Activated CD4-positive, alpha-beta T cell treated with anti-CD3 and anti-CD28 coated beads, Interleukin-2, amount 50 U/mL, for 48 hours (primary cell): ENCODE data around the gene TAOK3.

Experiments
- DNase-seq, 2 experiments: peaks; one replicate each; pipeline ENCODE4 v3.0.0-alpha.2; 2020

The TAOK3 gene

DNA sequence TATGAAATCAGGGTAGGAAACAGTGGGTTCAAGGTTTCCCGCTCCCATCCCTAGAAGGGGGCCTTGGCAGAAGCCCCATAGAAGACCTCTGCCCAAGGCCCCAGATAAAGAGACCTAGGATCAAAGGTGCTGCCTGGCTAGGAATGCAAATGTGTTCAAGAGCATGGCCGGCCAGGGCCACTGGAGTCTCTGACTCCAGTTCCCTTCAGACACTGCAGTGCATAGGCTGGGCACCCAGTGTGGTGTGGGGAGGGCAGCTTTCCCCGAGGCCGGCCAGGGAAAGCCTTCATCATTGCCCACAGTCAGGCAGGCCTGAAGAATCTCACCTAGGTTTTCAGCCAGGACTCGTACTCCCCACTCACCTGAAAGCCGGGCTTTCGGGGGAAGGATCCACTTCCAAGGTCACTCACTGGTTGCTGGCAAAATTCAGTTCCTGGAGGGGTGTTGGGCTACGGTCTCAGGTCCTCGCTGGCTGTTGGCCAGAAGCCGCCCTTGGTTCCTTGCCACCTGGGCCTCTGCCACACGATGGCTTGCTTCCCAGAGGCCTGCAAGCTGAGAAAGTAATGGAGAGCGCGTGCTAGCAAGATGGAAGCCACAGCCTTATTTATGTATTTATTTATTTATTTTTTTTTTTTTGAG is 246.5 kb downstream of the TAOK3 start:
- no peak for DNase-seq

- DNase-seq: no peak
Measured at GRCh38 chr12:118125743-118126118, 247.0 kb downstream of the TAOK3 start.

DNA sequence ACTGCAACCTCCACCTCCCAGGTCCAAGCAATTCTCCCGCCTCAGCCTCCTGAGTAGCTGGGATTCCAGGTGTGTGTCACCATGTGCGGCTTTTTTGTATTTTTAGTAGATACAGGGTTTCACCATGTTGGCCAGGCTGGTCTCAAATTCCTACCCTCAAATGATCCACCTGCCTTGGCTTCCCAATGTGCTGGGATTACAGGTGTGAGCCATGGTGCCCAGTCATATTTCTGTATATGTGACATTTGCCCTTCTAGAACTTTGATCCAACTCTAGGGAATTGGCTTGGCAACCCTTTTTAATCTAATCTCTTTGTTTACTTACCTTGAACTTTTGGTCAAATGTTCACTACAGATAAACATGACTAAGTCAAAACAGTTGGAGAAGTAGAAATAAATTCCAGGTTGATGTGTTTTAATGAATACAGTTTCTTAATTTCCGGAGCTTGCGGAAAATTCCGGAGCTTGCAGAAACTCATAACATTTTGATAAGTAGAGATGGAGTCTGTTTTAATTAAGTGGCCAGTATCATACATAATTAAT is 248.3 kb downstream of the TAOK3 start:
- DNase-seq: no peak

- no peak for DNase-seq
Measured at GRCh38 chr12:118122264-118122663, 250.4 kb downstream of the TAOK3 start.

DNA sequence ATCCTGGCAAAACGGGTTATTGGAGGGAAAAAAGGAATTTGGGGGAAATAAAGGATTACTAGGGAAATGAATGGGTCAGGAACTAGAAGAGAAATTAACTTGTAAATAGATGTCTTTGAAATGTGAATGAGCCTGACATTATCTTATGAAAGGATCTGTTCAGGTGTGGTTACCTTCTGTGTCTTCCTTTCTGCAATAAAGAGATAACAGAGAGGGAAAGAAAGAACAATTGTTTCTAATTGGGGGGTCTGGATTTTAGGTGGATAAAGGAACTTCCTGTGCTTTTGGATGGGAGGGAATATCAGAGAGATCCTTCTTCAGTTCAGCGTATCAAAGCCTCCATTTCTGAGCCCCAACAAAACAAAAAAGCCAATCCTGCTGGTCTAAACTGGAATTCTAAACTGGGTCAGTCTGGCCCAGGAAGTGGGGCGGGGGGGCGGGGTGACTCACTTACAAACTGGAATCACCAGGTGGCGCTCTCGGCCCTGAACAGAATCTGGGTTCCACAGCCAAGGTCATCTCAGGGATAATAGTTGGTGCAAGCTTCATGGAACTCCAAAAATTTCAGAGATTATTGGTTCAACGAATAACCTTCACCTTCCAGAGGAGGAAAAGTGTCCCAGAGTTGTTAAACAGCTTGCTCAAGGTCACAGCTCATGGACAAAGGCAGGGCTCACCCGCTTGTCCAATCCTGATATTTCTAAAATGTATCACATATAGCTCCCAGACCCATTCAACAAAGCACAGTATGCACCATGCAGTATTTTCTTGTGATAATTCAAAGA is 251.9 kb downstream of the TAOK3 start:
- peak; percentile 73 to 80 for DNase-seq

DNA sequence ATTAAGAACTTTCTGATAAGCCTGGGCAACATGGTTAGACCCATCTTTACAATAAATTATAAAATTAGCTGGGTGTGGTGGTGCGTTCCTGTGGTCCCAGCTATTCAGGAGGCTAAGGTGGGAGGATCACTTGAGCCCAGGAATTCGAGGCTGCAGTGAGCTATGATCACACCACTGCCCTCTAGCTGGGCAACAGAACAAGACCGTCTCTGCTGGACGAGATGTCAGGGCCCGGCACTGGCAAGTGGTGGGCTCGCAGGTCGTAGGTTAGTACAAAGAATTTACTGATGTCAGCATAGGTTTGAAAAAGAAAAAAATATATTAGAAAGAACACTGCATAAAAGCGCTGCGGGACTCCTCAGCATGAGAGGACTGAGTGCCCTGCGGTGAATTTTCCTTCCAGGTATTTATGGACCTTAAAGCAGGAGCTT is 253.2 kb downstream of the TAOK3 start:
- DNase-seq: no peak

DNA sequence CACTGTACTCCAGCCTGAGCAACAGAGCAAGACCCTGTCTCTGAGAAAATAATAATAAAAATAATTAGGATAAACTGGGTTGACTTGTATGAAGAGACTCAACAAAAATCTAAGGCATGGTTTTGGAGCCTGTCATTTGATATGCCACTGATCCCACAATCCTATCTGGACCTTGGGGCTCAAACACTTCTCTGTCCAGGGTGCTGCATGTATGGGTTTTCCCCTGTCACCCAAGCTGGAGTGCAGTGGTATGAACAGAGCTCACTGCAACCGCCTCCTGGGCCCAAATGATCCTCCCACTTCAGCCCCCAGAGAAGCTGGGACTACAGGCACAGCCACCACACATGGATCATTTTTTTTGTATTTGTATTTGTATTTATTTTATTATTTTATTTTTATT is 263.6 kb downstream of the TAOK3 start:
- no peak for DNase-seq

DNA sequence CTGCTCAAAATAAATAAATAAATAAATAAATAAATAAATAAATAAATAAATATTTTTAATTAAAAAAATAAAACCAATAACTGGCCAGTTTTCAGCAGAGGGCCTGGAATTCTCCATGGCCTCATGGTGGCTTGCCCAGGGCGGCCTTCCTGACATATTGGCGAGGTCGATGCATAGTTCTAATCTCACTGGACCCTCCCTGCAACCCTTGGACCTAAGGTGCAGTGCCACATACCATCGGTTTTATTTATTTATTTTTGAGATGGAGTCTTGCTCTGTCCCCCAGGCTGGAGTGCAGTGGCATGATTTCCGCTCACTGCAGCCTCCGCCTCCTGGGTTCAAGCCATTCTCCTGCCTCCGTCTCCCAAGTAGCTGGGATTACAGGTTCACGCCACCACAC is 265.0 kb downstream of the TAOK3 start:
- no peak for DNase-seq

DNA sequence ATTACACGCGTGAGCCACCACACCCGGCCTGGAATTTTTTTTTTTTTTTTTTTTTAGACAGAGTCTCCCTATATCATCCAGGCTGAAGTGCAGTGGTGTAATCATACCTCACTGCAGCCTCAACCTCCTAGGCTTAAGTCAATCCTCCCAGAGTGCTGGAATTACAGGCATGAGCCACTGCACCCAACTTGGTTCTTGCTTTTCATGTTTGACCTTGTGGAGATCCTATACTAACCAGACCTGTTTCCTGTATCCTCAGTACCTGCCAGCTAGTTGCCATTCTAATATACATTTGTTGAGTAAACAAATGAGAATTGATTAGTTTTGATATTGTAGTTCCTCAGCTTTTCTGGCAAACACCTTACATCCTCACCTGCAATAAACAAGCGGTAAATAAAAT is 265.7 kb downstream of the TAOK3 start:
- no peak for DNase-seq

DNA sequence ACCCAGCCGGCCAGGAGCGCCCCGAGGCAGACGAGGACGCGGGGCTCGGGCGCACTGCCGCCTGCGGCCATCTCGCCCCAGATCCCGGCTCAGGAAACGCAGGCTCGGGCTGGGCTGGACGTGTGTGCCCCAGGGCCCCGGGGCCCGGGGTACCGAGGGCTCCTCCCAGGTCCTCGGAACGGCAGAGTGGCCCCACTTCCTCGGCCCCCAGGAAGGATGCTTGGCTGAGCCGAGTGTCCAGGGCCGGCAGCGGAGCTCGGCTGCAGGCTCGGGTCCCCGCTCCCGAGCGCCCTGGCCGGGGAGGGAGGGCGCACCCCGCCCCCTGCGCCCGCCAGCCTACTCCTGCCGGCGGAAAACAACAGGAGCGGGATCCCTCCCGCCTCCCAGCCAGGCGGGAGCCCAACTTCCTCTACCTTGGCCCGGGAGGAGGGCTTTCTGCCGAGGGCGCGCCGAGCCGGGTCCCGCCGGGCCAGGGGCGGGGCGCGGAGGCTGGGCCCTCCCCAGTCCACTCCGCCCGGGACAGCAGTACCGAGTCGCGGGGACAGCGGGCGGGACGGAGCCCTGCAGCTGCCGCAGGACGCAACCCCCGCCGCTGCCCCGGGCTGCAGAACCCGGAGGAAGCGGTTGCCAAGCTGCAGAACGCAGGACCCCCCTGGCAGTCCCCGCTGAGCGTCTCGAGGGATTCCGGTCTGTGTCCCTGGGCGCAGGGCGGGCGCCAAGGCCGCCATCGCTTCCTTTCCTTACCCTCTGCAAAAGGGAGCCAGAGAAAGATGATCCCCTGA is 268.9 kb downstream of the TAOK3 start, which contains the start of gene VSIG10:
Gene VSIG10 (minus strand): TSS at position 411 of the 782 bp plus-strand sequence. CDS start 340 bp downstream, at position 71.
- peak; percentile 29 to 41 for DNase-seq

GRCh38 chr12:118103201-118103600 is 269.5 kb downstream of the TAOK3 start:
- DNase-seq: peak; percentile 26 to 34

DNA sequence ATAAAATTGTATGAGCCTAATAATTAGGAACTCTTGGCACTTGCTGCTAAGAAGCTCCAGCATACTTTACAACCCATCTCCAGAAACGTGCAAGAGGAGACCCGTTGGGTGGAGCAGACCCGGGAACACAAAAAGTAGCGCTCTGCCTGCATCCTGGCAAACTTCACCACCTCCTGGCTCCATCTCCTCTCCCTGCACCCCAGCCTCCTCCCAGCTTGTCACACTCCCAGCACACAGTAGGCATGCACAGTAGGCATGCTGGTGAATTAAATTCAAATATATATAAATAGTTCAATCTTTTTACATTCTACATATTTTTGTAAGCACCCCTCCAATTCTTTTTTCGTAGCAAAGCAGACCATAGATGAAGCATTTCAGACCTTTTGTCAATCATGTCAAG is 270.1 kb downstream of the TAOK3 start:
- no peak for DNase-seq

DNA sequence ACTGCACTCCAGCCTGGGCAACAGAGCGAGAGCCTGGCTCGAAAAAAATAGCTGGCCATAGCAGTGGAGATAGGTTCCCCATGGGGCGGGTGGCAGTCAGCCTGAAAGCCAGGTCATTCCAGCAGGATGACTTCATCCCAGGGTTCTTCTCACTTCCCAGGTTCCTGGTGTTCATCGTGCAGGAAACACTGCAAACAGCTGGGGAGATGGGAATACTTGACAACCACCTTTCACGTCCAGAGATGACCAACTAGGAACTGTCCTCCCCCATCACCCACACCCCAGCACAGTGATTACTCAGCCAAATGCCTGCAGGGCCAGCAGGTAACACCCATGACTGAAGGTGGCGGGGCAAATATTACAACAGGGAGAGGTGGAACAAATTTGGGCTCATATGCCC is 270.6 kb downstream of the TAOK3 start:
- DNase-seq: no peak

DNA sequence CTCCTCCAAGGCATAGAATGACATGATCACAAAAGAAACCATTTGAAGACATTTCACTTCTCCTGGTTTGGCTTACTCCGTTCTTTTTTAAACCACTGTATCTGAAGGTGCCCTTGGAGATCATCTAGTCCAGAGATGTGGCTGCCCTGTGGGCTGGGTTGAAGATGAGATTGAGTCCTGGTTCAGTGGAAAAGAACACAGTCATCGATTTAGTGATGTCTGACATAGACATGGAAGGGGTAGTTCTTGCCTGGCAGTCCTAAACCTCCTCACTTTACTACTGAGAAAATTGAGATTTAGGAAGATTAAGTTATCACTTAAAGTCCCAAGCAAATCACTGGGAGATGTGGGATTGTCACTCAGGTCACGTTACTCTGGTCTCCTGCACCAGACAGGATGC is 271.7 kb downstream of the TAOK3 start:
- no peak for DNase-seq
